Stomach smooth muscle (tissue), 2 donors: ENCODE measurements around the gene ATG9A.
"Not testable (repeated sequence)": the region's sequence is repeated elsewhere in the genome, so short reads cannot be mapped to it uniquely, and the experiment has no call there.

Source experiments
- H3K27ac ChIP-seq: one replicate; pipeline ENCODE4 v1.7.0; 2013; ENCODE audit warnings: mild to moderate bottlenecking, low read length, inconsistent platforms
- H3K27me3 ChIP-seq, 2 donors: one replicate each; pipeline ENCODE4 v1.7.0; 2013; ENCODE audit warnings: low read length in 2 of 2; ENCODE audit not compliant: insufficient read depth in 2 of 2, control insufficient read depth in 1 of 2
- H3K36me3 ChIP-seq, 2 donors: one replicate each; pipeline ENCODE4 v1.7.0; 2013; ENCODE audit warnings: low read length in 2 of 2; ENCODE audit not compliant: control insufficient read depth in 2 of 2, insufficient read depth in 2 of 2
- H3K4me1 ChIP-seq: one replicate; pipeline ENCODE4 v1.7.0; 2013; ENCODE audit warnings: low read length; ENCODE audit not compliant: control insufficient read depth, insufficient read depth
- H3K4me3 ChIP-seq, 2 donors: one replicate each; pipeline ENCODE4 v1.7.0; 2013; ENCODE audit warnings: low read length in 2 of 2
- H3K9ac ChIP-seq, 2 donors: one replicate each; pipeline ENCODE4 v1.7.0; 2013; ENCODE audit warnings: low read length in 2 of 2, mild to moderate bottlenecking in 1 of 2
- H3K9me3 ChIP-seq, 2 donors: one replicate each; pipeline ENCODE4 v1.7.0; 2013; ENCODE audit warnings: low read length in 2 of 2; ENCODE audit not compliant: control insufficient read depth in 2 of 2
- donor health status: healthy.
- donor health status: Pancreatic carcinoma.

The ATG9A gene

GRCh38 chr2:219210196-219210885, 19.1 kb downstream of the ATG9A start:
- Histone ChIP-seq H3K9ac (no peak overlapping the region), H3K9me3 (no peaks in the 10 kb centered on the region), H3K27me3 (no peaks in the 10 kb centered on the region), H3K36me3 (peaks cover 38 to 55% of the 10 kb centered on the region in 2 donors), H3K27ac (no peak overlapping the region), H3K4me1 (peaks cover 22% of the 10 kb centered on the region), H3K4me3 (no peak overlapping the region)

DNA sequence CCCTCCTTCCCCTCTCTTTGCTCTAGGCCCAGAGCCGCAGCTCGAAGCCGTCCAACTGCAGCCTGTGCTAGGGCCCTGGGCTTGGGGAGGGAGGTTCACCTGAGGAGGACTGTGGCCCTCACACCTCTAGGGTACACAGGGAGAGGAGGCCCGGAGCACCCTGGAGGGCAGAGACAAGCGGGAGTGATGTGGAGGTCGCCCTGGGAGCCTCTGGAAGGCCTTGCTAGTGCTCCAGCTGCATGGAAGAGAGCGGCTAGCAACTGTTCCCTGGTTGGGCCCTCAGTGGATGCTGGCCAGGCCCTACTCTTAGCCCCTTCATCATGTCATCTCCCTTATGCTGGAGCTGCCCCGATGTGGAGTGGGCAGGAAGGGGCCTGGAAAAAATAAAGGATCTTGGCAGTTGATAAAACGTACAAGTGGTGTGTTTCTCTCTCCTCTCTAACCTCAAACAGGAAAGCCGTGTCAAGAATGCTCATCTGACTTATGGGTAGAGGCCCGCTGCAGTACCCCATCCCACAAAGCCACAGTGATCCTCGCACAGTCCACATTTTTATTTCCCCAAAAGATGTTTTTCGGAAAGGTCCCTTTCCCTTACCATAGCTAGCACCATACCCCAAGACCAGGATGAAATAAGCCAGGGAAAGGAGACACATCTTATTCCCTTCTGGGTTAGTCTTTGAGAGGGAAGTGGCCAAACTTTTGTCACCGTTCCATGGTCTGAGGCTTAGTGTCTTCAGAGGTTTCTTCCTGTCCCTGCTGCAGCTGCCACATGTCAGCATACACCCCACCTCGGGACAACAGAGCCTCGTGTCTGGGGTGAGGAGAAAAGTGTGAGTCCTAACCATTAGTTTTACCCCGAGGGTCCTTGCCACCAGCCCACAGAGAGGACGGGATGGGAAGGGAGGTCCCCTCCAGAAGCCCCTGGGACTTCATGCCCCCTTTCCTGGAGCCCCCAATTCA, 19.9 kb downstream of the ATG9A start:
- Histone ChIP-seq H3K27me3 (no peaks in the 10 kb centered on the region), H3K36me3 (peaks cover 34 to 47% of the 10 kb centered on the region in 2 donors), H3K4me3 (no peak overlapping the region), H3K27ac (no peak overlapping the region), H3K4me1 (peaks cover 22% of the 10 kb centered on the region), H3K9me3 (no peaks in the 10 kb centered on the region), H3K9ac (no peak overlapping the region)

- peaks cover 22% of the 10 kb centered on the region for H3K4me1 ChIP-seq
- H3K36me3 ChIP-seq = peaks cover 22 to 33% of the 10 kb centered on the region in 2 donors
- H3K9me3 ChIP-seq = no peaks in the 10 kb centered on the region
- no peaks in the 10 kb centered on the region for H3K27me3 ChIP-seq
- peak overlapping the region; percentile 55 to 69 for H3K9ac ChIP-seq
- H3K27ac ChIP-seq = peak overlapping the region; percentile 92
- H3K4me3 ChIP-seq = peak overlapping the region; percentile 54 to 93
Observed at GRCh38 chr2:219207884-219208740, 21.3 kb downstream of the ATG9A start.

DNA sequence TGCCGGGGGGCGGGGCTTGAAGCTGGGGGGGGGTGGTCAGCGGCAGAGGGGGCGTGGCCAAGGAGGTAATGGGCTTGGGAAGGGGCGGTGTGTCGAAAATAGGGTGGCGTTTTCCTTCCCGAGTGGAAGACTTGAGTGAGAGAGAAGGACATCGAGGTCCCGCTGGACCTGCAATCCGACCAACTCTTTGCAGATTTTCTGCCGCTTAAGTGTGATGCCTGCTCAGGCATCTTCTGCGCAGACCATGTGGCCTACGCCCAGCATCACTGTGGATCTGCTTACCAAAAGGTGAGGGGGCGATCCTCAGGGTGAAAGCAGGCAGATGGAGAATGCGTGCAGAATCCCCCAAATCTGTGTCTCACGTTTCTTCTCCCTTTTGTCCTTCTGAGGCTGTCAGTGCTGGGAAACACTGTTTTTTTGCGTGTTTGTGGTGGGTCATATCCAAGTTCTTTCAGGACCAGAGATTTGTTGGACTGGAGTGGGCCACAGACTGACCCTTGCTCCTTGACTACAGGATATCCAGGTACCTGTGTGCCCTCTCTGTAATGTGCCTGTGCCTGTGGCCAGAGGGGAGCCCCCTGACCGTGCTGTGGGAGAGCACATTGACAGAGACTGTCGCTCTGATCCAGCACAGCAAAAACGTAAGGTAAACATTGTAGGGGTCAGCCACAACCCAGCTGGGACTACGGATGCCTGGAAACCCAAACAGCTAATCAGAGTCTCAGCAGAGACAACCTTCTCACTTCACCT, 22.1 kb downstream of the ATG9A start:
- Histone ChIP-seq H3K36me3 (peaks cover 22 to 28% of the 10 kb centered on the region in 2 donors), H3K27me3 (no peaks in the 10 kb centered on the region), H3K27ac (peak overlapping the region; percentile 92), H3K4me1 (peaks cover 22% of the 10 kb centered on the region), H3K4me3 (peak overlapping the region; percentile 54 to 93), H3K9ac (peak overlapping the region; percentile 55 to 69), H3K9me3 (no peaks in the 10 kb centered on the region)

DNA sequence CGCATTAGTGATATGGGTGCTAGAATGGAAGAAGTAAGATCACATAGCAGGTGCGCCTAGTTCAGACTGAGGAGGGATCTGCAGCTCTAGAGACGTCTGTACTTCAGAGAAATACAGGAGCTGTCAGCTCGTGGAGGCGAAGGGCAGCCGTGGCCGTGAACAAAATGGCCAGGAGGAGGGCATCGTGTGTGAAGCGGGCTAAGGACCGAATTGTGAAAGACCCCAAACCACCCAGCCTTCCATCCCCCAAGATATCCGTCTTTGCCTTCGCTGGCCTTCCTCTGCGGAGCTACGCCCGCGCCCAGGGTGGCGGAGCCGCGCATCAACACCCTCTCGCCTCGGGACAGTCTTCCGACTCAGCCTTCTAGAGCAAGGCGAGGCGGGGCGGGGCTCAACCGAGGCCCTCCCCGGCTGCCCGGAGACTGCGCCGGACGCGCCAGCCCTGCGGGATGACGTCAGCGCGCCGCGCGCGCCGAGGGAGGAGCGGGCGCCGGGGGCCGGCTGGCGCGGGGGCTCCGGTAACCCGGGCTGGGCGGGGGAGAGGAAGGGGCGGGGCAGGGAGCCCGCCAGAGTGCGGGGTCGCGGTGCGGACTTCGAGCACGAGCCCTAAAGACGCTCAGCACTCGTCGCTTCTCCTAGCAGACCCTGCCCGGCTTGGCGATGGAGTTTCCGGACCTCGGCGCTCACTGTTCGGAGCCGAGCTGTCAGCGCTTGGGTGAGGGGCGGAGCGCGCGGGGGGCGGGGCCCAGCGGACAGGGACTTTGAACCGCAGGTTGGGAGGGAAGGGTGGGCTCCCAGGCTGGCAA, 22.9 kb downstream of the ATG9A start, which contains the start of gene ZFAND2B:
ZFAND2B (plus strand) TSS at position 455 of the 806 bp plus-strand sequence; CDS start at position 661, 206 bp downstream.
- Histone ChIP-seq H3K4me1 (peaks cover 22% of the 10 kb centered on the region), H3K9ac (peak within 1 kb of the TSS; percentile 93 to 96), H3K27ac (peak within 1 kb of the TSS; percentile 92), H3K4me3 (peak within 1 kb of the TSS; percentile 90 to 93), H3K36me3 (peaks cover 19 to 26% of the 10 kb centered on the region in 2 donors), H3K27me3 (no peaks in the 10 kb centered on the region), H3K9me3 (no peaks in the 10 kb centered on the region)

DNA sequence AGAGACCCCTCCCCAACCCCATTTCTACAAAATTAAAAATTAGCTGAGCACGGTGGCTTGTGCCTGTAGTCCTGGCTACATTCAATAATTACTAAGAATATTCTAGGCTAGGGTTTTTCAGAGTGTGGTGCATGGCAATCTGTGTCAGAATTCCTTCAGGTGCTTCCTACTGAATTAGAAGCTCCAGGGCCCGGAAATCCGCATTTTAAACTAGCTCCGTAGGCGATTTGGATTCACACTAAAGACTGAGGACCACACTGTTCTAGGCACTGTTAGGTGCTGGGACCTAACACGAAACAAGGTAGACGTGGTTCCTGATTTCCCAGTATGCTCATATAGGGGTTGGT, 23.5 kb downstream of the ATG9A start:
- peaks cover 19 to 24% of the 10 kb centered on the region in 2 donors for H3K36me3 ChIP-seq
- H3K9ac ChIP-seq = peak overlapping the region; percentile 93 to 96
- H3K27ac ChIP-seq = peak overlapping the region; percentile 92
- H3K9me3 ChIP-seq = no peaks in the 10 kb centered on the region
- no peaks in the 10 kb centered on the region for H3K27me3 ChIP-seq
- peaks cover 22% of the 10 kb centered on the region for H3K4me1 ChIP-seq
- peak overlapping the region; percentile 90 to 93 for H3K4me3 ChIP-seq

DNA sequence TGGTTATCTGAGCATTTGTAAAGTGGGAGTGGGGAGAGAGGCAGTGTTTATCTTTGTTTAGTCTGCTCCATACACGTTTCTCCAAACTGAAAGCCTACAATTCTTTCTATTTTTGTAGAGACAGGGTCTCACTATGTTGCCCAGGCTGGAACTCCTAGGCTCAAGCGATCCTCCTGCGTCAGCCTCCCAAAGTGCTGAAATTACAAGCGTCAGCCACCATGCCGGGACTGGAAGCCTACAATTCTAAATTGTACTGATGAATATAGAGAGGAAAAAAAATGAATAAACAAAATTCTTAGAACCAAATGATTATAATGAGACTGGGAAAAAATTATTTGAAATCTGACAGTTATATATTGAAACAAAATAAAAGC, 24.3 kb downstream of the ATG9A start:
- Histone ChIP-seq H3K9ac (no peak overlapping the region), H3K36me3 (peaks cover 16 to 17% of the 10 kb centered on the region in 2 donors), H3K4me1 (peaks cover 22% of the 10 kb centered on the region), H3K4me3 (no peak overlapping the region), H3K27ac (no peak overlapping the region), H3K9me3 (no peaks in the 10 kb centered on the region), H3K27me3 (no peaks in the 10 kb centered on the region)

DNA sequence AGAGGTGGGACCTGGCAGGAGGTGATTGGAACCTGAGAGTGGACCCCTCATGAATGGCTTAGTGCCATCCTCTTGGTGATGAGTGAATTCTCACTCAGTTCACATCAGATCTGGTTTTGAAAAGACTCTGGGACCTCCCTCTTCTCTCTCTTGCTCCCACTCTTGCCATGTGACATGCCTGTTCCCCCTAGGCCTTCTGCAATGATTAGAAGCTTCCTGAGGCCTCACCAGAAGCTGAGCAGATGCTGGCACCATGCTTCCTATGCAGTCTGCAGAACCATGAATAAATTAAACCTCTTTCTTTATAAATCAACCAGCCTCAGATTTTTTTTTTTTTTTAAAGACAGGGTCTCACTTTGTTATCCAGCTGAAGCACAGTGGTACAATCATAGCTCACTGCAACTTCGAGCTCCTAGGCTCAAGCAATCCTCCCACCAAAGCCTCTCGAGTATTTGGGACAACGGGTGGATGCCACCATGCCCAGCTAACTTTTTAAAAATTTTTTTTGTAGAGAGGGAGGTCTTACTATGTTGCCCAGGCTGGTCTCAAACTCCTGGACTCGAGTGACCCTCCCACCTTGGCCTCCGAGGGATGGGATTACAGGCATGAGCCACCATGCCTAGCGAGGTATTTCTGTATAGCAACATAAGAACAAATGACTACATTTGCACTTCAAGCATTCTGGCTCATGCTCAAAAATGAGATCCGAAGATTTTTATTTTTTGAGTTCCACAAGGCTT, 24.8 kb downstream of the ATG9A start:
- Histone ChIP-seq H3K9ac (no peak overlapping the region), H3K27me3 (peaks cover 0 to under 1% of the 10 kb centered on the region in 2 donors), H3K27ac (no peak overlapping the region), H3K9me3 (no peaks in the 10 kb centered on the region), H3K36me3 (peaks cover 11 to 12% of the 10 kb centered on the region in 2 donors), H3K4me3 (no peak overlapping the region), H3K4me1 (peaks cover 22% of the 10 kb centered on the region)

GRCh38 chr2:219201331-219201730, 28.1 kb downstream of the ATG9A start:
- H3K4me1 ChIP-seq, H3K4me3 ChIP-seq, H3K27me3 ChIP-seq, H3K9me3 ChIP-seq, H3K36me3 ChIP-seq, H3K9ac ChIP-seq, H3K27ac ChIP-seq: not testable (repeated sequence)
